MM.1S (cell line): ENCODE data around the gene SLC25A41.

ENCODE experiments used
- CTCF ChIP-seq: fragments of 300-600 bp; sonication (generic); IDR thresholded peaks from 2 replicates; pipeline ENCODE4 v1.5.1; 2016; ENCODE audit warnings: antibody characterized with exemption, low read length, mixed read lengths
- EZH2 ChIP-seq: fragments of 300-600 bp; sonication (generic); optimal IDR thresholded peaks from 2 replicates; pipeline ENCODE3; 2017; ENCODE audit warnings: low read depth, mild to moderate bottlenecking, antibody characterized with exemption, low read length, mixed read lengths

- TF ChIP-seq CTCF (no peak), EZH2 (no peak)
These were observed 37.3 kb downstream of the SLC25A41 start for GRCh38 chr19:6396305-6396704.
